Sigmoid colon (tissue), 4 donors: ENCODE data around the gene MAPK7.

Experiments
- CTCF ChIP-seq, 4 experiments: fragments of 450-650 bp in 3 of 4; fragments of 200-600 bp in 1 of 4; IDR thresholded peaks; one replicate each; pipeline ENCODE4 v1.5.1; 2016 to 2019; ENCODE audit warnings: antibody characterized with exemption in 4 of 4, mild to moderate bottlenecking in 3 of 4, moderate library complexity in 2 of 4
- EP300 ChIP-seq, 4 donors: sonication (generic); formaldehyde crosslinking; IDR thresholded peaks; one replicate each; pipeline ENCODE4 v1.6.1; 2017; ENCODE audit warnings: antibody characterized with exemption in 4 of 4

- TF ChIP-seq CTCF (IDR thresholded peaks at IDR 0.05), result no peak
- no peak for TF ChIP-seq EP300 (IDR thresholded peaks at IDR 0.05)
These were observed 15.2 kb upstream of the MAPK7 start for GRCh38 chr17:19363114-19363438.
